Measurements from ENCODE around the gene DCD. TPM values are rescaled to one million over a fixed set of nuclear protein-coding genes. Genes with fewer than 3 reads are reported as not detected.
"Not testable (repeated sequence)": the region's sequence is repeated elsewhere in the genome, so short reads cannot be mapped to it uniquely, and the experiment has no call there.

Gene DCD
- not detected in 2 replicates for total RNA-seq (2014; rRNA removed; shearing (Covaris generic))

GRCh38 chr12:54648265-54648664 is at the start of gene DCD:
TSS of gene DCD (minus strand) at chr12:54648365. CDS start at chr12:54648303, 62 bp downstream.
- no peak for DNase-seq (ENCODE audit: low read depth)

GRCh38 chr12:54697851-54698250 is 49.7 kb upstream of the DCD start:
- no peak for DNase-seq (ENCODE audit: low read depth)

GRCh38 chr12:54692353-54692752 is 44.2 kb upstream of the DCD start:
- no peak for DNase-seq (ENCODE audit: low read depth)

- no peak for DNase-seq (ENCODE audit: low read depth)
These were observed 41.8 kb upstream of the DCD start for GRCh38 chr12:54689984-54690383.

- DNase-seq (ENCODE audit: low read depth): no peak
These were observed 40.8 kb upstream of the DCD start for GRCh38 chr12:54689034-54689372.

- DNase-seq (ENCODE audit: low read depth): no peak
These were observed 40.3 kb upstream of the DCD start for GRCh38 chr12:54688309-54689033.

GRCh38 chr12:54684636-54685630 is 36.8 kb upstream of the DCD start:
- no peak for DNase-seq (ENCODE audit: low read depth)

- DNase-seq (ENCODE audit: low read depth): no peak
These were observed 35.2 kb upstream of the DCD start for GRCh38 chr12:54683398-54683797.

GRCh38 chr12:54682674-54683073 is 34.5 kb upstream of the DCD start:
- no peak for DNase-seq (ENCODE audit: low read depth)

- DNase-seq (ENCODE audit: low read depth): peak; percentile 7
These were observed 32.2 kb upstream of the DCD start for GRCh38 chr12:54680374-54680773.

GRCh38 chr12:54678131-54678530 is 30.0 kb upstream of the DCD start:
- DNase-seq (ENCODE audit: low read depth): no peak

GRCh38 chr12:54667945-54668344 is 19.8 kb upstream of the DCD start:
- no peak for DNase-seq (ENCODE audit: low read depth)

GRCh38 chr12:54666008-54666407 is 17.8 kb upstream of the DCD start:
- no peak for DNase-seq (ENCODE audit: low read depth)

GRCh38 chr12:54665022-54665635 is 17.0 kb upstream of the DCD start:
- not testable (repeated sequence) for DNase-seq (ENCODE audit: low read depth)

GRCh38 chr12:54663603-54664002 is 15.4 kb upstream of the DCD start:
- DNase-seq (ENCODE audit: low read depth): no peak

- no peak for DNase-seq (ENCODE audit: low read depth)
These were observed 13.9 kb upstream of the DCD start for GRCh38 chr12:54662026-54662425.

- DNase-seq (ENCODE audit: low read depth): no peak
These were observed 12.9 kb upstream of the DCD start for GRCh38 chr12:54661048-54661447.

GRCh38 chr12:54660320-54660962 is 12.3 kb upstream of the DCD start:
- no peak for DNase-seq (ENCODE audit: low read depth)

- peak; percentile 15 for DNase-seq (ENCODE audit: low read depth)
These were observed 10.4 kb upstream of the DCD start for GRCh38 chr12:54658306-54659264.

GRCh38 chr12:54657105-54657607 is 9.0 kb upstream of the DCD start:
- no peak for DNase-seq (ENCODE audit: low read depth)

Measured in RPMI7951 (cell line).